Measurements from ENCODE around the gene LIF.

DNA sequence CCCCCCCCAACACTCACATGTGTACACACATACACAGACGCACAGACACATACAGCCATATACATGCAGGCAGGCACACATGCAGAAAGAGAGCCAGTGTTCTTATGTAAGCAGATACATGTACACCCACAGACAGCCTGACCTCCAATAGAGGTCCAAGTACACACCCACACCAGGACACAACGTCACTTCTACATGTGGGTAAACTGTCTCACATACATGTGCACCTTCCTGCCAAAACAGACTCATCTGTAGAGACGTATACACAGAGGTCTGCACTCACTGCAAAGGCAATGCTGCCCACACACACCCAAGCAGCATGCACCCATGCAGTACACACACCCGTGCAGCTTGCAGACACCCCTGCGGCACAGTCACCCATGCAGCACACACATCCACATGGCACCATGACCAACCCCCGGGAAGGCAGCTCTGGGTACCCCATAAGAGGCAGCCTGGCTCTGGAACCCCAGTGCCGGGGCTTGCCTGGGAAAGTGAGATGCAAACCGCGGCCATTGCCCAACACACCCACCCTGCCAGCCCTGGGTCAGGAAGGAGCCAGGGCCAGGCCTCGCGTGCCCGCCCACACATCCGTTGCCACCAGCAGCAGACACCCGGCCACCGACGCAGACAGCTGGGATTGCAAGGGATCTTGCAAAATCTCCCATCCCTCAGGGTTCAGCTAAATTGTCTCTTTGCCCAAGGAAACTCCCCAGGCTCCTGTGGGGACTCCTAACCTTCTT, 32.7 kb upstream of the LIF start:
- TF ChIP-seq, protein P1, sequence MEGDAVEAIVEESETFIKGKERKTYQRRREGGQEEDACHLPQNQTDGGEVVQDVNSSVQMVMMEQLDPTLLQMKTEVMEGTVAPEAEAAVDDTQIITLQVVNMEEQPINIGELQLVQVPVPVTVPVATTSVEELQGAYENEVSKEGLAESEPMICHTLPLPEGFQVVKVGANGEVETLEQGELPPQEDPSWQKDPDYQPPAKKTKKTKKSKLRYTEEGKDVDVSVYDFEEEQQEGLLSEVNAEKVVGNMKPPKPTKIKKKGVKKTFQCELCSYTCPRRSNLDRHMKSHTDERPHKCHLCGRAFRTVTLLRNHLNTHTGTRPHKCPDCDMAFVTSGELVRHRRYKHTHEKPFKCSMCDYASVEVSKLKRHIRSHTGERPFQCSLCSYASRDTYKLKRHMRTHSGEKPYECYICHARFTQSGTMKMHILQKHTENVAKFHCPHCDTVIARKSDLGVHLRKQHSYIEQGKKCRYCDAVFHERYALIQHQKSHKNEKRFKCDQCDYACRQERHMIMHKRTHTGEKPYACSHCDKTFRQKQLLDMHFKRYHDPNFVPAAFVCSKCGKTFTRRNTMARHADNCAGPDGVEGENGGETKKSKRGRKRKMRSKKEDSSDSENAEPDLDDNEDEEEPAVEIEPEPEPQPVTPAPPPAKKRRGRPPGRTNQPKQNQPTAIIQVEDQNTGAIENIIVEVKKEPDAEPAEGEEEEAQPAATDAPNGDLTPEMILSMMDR (conservative IDR thresholded peaks at IDR 0.05; ENCODE audit: low read length): no peak
- TF ChIP-seq EZH2phosphoT487 (IDR thresholded peaks at IDR 0.05; ENCODE audit: borderline replicate concordance): no peak
